Prostate gland (tissue), 2 donors: ENCODE results near the gene PIGX. TPM values are rescaled to one million over a fixed set of nuclear protein-coding genes. Genes with fewer than 3 reads are reported as not detected.

Experiments used
- DNase-seq: peaks from one replicate; pipeline ENCODE4 v3.0.0-alpha.2; 2019; ENCODE audit warnings: low spot score
- H3K27ac ChIP-seq, 2 donors: fragments of 200-600 bp; sonication (generic); 2 replicates each; pipeline ENCODE4 v1.5.1; 2017 to 2019
- H3K27me3 ChIP-seq: fragments of 200-600 bp; sonication (generic); replicated peaks from 2 replicates; pipeline ENCODE4 v1.5.1; 2019; ENCODE audit not compliant: insufficient read depth
- H3K36me3 ChIP-seq, 2 donors: fragments of 200-600 bp; sonication (generic); 1 replicate in 1 of 2; 2 replicates in 1 of 2; pipeline versions ENCODE4 v1.5.1 to v1.8.1; 2017 to 2019
- H3K4me1 ChIP-seq: fragments of 200-600 bp; sonication (generic); replicated peaks from 2 replicates; pipeline ENCODE4 v1.5.1; 2019
- H3K4me3 ChIP-seq, 2 donors: fragments of 200-600 bp; sonication (generic); 2 replicates each; pipeline ENCODE4 v1.5.1; 2017 to 2019
- H3K9me3 ChIP-seq: fragments of 200-600 bp; sonication (generic); 2 replicates; pipeline ENCODE4 v1.5.1; 2017
- CTCF ChIP-seq, 4 experiments: fragments of 200-600 bp in 2 of 4; fragments of 450-650 bp in 2 of 4; sonication (generic) in 2 of 4; IDR thresholded peaks; 1 replicate in 3 of 4; 2 replicates in 1 of 4; pipeline ENCODE4 v1.5.1; 2016 to 2019; ENCODE audit warnings: antibody characterized with exemption in 4 of 4, mild to moderate bottlenecking in 2 of 4, moderate library complexity in 2 of 4
- POLR2A ChIP-seq: fragments of 450-650 bp; IDR thresholded peaks from one replicate; pipeline ENCODE4 v1.6.1; 2016; ENCODE audit warnings: antibody characterized with exemption, mild to moderate bottlenecking
- POLR2AphosphoS5 ChIP-seq: sonication (generic); formaldehyde crosslinking; IDR thresholded peaks from one replicate; pipeline ENCODE4 v1.6.1; 2017; ENCODE audit warnings: antibody characterized with exemption
- WGBS: methylation state at CpG from one replicate; pipeline ENCODE4 v1.1.5; 2018; 5-methylcytosine and 5-hydroxymethylcytosine counted together
- intact Hi-C: fragments of 100-400 bp; cut with DNase I; formaldehyde crosslinking; loops from one replicate; pipeline ENCODE4 v1.14.2; 2022
- total RNA-seq, 2 donors: library from RNA; depleted of rRNA; stranded (reverse); fragments of >200 nt; gene quantifications; one replicate each; pipeline ENCODE4 v1.1.0, GENCODE V29; 2016

PIGX gene
- 10 to 100 TPM; 32.6 to 60.4 TPM for total RNA-seq

- TF ChIP-seq CTCF (IDR thresholded peaks at IDR 0.05) (peak in 3 of 4 experiments; percentile 3 to 61 (median 54)), POLR2AphosphoS5 (peak; percentile 5), POLR2A (peak; percentile 91)
- DNase-seq, result peak; percentile 80
Measured at GRCh38 chr3:196711838-196712513, at the start of gene PIGX, which contains the start of gene CEP19. Gene PIGX (plus strand): TSS chr3:196712377. Gene CEP19 (minus strand): TSS chr3:196712250. CDS start chr3:196708657, 3,593 bp downstream.

GRCh38 chr3:196662711-196663571 lies 49.2 kb upstream of the PIGX start:
- no peak for DNase-seq
- Histone ChIP-seq H3K27ac (no peak overlapping the region), H3K9me3 (no peaks in the 10 kb centered on the region), H3K27me3 (no peaks in the 10 kb centered on the region), H3K4me1 (no peaks in the 10 kb centered on the region), H3K36me3 (no peaks in the 10 kb centered on the region), H3K4me3 (no peak overlapping the region)
- TF ChIP-seq POLR2AphosphoS5 (no peak), POLR2A (no peak), CTCF (IDR thresholded peaks at IDR 0.05) (no peak)
- intact Hi-C loops, result no loop called here
- WGBS, result 59% methylated on average over 15 of the region's 15 CpGs

More at GRCh38 chr3:196711838-196712513, at the start of gene PIGX, which contains the start of gene CEP19:
- Histone ChIP-seq H3K4me1 (no peaks in the 10 kb centered on the region), H3K27ac (peak within 1 kb of the TSS; percentile 93), H3K9me3 (no peaks in the 10 kb centered on the region), H3K27me3 (no peaks in the 10 kb centered on the region), H3K36me3 (no peaks in the 10 kb centered on the region), H3K4me3 (peak within 1 kb of the TSS; percentile 77 to 90)
- 0% methylated on average over 41 of the region's 68 CpGs for WGBS
- intact Hi-C loops, result loop anchor here (2.0 kb wide), 1 partner anchor 29 kb away; no protein-coding TSS in a partner anchor

DNA sequence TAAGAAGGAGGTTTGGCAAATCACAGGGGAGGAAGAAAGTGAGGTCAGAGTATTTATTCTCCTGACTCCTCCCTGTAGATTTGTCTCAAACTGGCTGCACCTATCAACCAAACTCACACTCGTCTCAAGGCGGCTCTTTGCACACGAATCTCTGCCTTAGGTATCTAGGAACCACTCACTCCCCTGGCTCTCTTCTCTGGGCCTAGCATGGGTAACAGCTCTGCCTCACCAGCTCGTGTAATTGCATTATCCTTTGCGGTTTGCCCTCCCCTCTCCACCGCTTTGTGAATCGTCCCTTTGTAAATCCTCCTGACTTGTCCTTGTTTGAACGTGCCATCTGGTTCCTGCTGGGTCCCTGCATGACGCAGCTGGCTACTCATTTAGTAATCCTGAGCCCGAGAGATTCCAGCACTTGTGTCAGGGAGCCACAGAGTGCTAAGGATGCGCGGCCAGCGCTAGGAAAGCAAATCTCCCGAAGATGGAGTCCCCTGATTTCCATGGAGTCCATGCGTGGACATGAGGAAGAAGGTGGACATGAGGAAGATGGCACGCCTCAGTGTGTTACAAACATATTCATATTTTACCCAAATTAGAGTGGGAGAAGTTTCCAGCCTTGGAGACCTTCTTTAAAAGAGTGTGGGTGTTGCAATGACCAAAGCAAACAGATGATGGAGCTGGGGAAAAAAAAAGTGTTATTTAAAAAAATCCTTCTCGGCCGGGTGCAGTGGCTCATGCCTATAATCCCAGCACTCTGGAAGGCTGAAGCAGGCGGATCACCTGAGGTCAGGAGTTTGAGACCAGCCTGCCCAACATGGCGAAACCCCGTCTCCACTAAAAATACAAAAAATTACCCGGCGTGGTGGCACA lies 45.9 kb upstream of the PIGX start:
- DNase-seq, result no peak
- H3K9me3 ChIP-seq, result no peaks in the 10 kb centered on the region
- WGBS, result 43% methylated on average over 23 of the region's 23 CpGs
- H3K27me3 ChIP-seq, result no peaks in the 10 kb centered on the region
- no peak overlapping the region for H3K4me3 ChIP-seq
- H3K36me3 ChIP-seq, result no peaks in the 10 kb centered on the region
- H3K27ac ChIP-seq, result no peak overlapping the region
- intact Hi-C loops, result no loop called here
- no peaks in the 10 kb centered on the region for H3K4me1 ChIP-seq
- no peak for TF ChIP-seq POLR2AphosphoS5
- TF ChIP-seq POLR2A, result no peak
- no peak for TF ChIP-seq CTCF (IDR thresholded peaks at IDR 0.05)

GRCh38 chr3:196667056-196667825 lies 44.9 kb upstream of the PIGX start:
- Histone ChIP-seq H3K9me3 (no peaks in the 10 kb centered on the region), H3K4me1 (no peaks in the 10 kb centered on the region), H3K27ac (no peak overlapping the region), H3K4me3 (no peak overlapping the region), H3K27me3 (no peaks in the 10 kb centered on the region), H3K36me3 (no peaks in the 10 kb centered on the region)
- WGBS, result 87% methylated on average over 14 of the region's 14 CpGs
- TF ChIP-seq POLR2AphosphoS5, result no peak
- no peak for TF ChIP-seq POLR2A
- TF ChIP-seq CTCF (IDR thresholded peaks at IDR 0.05), result no peak
- no peak for DNase-seq
- intact Hi-C loops, result no loop called here
